Suprapubic skin (tissue), 4 donors: Measurements from ENCODE around the gene CARS2. TPM values are rescaled to one million over a fixed set of nuclear protein-coding genes. Genes with fewer than 3 reads are reported as not detected.

ENCODE experiments used
- DNase-seq, 2 donors: peaks; one replicate each; pipeline ENCODE4 v3.0.0-alpha.2; 2019; ENCODE audit warnings: low spot score in 2 of 2
- H3K27ac ChIP-seq: fragments of 200-600 bp; sonication (generic); one replicate; pipeline ENCODE4 v1.5.1; 2019
- H3K27me3 ChIP-seq: fragments of 200-600 bp; sonication (generic); one replicate; pipeline ENCODE4 v1.5.1; 2019
- H3K36me3 ChIP-seq: fragments of 200-600 bp; sonication (generic); one replicate; pipeline ENCODE4 v1.5.1; 2019
- H3K4me1 ChIP-seq: fragments of 200-600 bp; sonication (generic); one replicate; pipeline ENCODE4 v1.5.1; 2019
- H3K4me3 ChIP-seq: fragments of 200-600 bp; sonication (generic); one replicate; pipeline ENCODE4 v1.5.1; 2019; ENCODE audit warnings: mild to moderate bottlenecking
- H3K9me3 ChIP-seq: fragments of 200-600 bp; sonication (generic); one replicate; pipeline ENCODE4 v1.5.1; 2019
- EP300 ChIP-seq: sonication (generic); formaldehyde crosslinking; IDR thresholded peaks from one replicate; pipeline ENCODE4 v1.6.1; 2017; ENCODE audit warnings: antibody characterized with exemption
- POLR2A ChIP-seq, 2 donors: fragments of 450-650 bp; IDR thresholded peaks; one replicate each; pipeline ENCODE4 v1.6.1; 2017; ENCODE audit warnings: antibody characterized with exemption in 2 of 2, mild to moderate bottlenecking in 2 of 2, moderate library complexity in 2 of 2
- POLR2AphosphoS5 ChIP-seq, 3 donors: sonication (generic); formaldehyde crosslinking; IDR thresholded peaks; one replicate each; pipeline ENCODE4 v1.6.1; 2017; ENCODE audit warnings: antibody characterized with exemption in 3 of 3
- WGBS: methylation state at CpG from one replicate; pipeline ENCODE4 v1.1.5; 2018; 5-methylcytosine and 5-hydroxymethylcytosine counted together
- total RNA-seq, 4 donors: library from RNA; depleted of rRNA; stranded (reverse); fragments of >200 nt; gene quantifications; one replicate each; pipeline ENCODE4 v1.1.0, GENCODE V29; 2016
- TF ChIP-seq, protein P1 (sequence below), 2 donors: fragments of 200-600 bp in 1 of 2; fragments of 450-650 bp in 1 of 2; sonication (generic) in 1 of 2; IDR thresholded peaks; one replicate each; pipeline ENCODE4 v1.5.1; 2016 to 2019; ENCODE audit warnings: antibody characterized with exemption in 2 of 2, mild to moderate bottlenecking in 1 of 2, moderate library complexity in 1 of 2

CARS2 gene
- total RNA-seq, 4 donors from 2014 or later = 35.1 to 130 (median 80.9) TPM

DNA sequence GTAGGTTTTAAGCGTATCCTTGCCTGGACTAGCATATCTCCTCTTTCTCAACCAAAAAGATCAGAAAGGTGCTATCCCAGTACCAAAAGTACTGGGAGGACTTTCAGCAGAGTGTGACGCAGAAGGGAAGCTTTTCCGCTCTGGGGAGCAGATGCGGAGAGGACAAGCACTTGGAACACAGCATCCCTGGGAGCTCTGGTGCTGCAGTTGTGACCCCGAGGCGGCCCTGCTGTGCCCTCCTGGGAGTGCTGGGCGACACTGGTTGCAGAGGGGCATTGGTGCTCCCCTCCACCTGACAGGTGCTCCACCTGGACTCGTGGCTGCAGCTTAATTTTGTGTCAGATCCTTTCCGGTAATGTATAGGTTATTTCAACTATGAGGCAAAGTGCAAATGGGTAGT lies 87.1 kb downstream of the CARS2 start:
- WGBS = 86% methylated on average over 9 of the region's 9 CpGs
- Histone ChIP-seq H3K4me1 (peaks cover 28% of the 10 kb centered on the region), H3K36me3 (peaks cover 13% of the 10 kb centered on the region)

GRCh38 chr13:110618167-110618566 lies 87.7 kb downstream of the CARS2 start:
- no peaks in the 10 kb centered on the region for H3K9me3 ChIP-seq
- DNase-seq = no peak
- H3K27ac ChIP-seq = no peak overlapping the region
- WGBS = 91% methylated on average over 8 of the region's 8 CpGs
- peaks cover 28% of the 10 kb centered on the region for H3K4me1 ChIP-seq
- peaks cover 7% of the 10 kb centered on the region for H3K36me3 ChIP-seq
- H3K27me3 ChIP-seq = no peaks in the 10 kb centered on the region
- TF ChIP-seq EP300 (no peak), POLR2AphosphoS5 (IDR thresholded peaks at IDR 0.05) (no peak), POLR2A (IDR thresholded peaks at IDR 0.05) (no peak)
- TF ChIP-seq, protein P1, sequence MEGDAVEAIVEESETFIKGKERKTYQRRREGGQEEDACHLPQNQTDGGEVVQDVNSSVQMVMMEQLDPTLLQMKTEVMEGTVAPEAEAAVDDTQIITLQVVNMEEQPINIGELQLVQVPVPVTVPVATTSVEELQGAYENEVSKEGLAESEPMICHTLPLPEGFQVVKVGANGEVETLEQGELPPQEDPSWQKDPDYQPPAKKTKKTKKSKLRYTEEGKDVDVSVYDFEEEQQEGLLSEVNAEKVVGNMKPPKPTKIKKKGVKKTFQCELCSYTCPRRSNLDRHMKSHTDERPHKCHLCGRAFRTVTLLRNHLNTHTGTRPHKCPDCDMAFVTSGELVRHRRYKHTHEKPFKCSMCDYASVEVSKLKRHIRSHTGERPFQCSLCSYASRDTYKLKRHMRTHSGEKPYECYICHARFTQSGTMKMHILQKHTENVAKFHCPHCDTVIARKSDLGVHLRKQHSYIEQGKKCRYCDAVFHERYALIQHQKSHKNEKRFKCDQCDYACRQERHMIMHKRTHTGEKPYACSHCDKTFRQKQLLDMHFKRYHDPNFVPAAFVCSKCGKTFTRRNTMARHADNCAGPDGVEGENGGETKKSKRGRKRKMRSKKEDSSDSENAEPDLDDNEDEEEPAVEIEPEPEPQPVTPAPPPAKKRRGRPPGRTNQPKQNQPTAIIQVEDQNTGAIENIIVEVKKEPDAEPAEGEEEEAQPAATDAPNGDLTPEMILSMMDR (IDR thresholded peaks at IDR 0.05) = no peak
- no peak overlapping the region for H3K4me3 ChIP-seq

More for the DNA sequence above, 87.1 kb downstream of the CARS2 start:
- DNase-seq = no peak
- Histone ChIP-seq H3K4me3 (no peak overlapping the region), H3K9me3 (no peaks in the 10 kb centered on the region), H3K27me3 (no peaks in the 10 kb centered on the region), H3K27ac (no peak overlapping the region)
- TF ChIP-seq EP300 (no peak), POLR2A (IDR thresholded peaks at IDR 0.05) (no peak), POLR2AphosphoS5 (IDR thresholded peaks at IDR 0.05) (no peak)
- TF ChIP-seq, protein P1 (IDR thresholded peaks at IDR 0.05) = no peak

- DNase-seq = no peak
- WGBS = 62% methylated on average over 8 of the region's 8 CpGs
- Histone ChIP-seq H3K36me3 (peaks cover under 1% of the 10 kb centered on the region), H3K4me3 (no peak overlapping the region), H3K27ac (peak overlapping the region; percentile 92), H3K9me3 (no peaks in the 10 kb centered on the region), H3K4me1 (peaks cover 28% of the 10 kb centered on the region), H3K27me3 (no peaks in the 10 kb centered on the region)
- TF ChIP-seq POLR2AphosphoS5 (IDR thresholded peaks at IDR 0.05) = no peak
- TF ChIP-seq EP300 = no peak
- no peak for TF ChIP-seq POLR2A (IDR thresholded peaks at IDR 0.05)
- TF ChIP-seq, protein P1 (IDR thresholded peaks at IDR 0.05) = no peak
Measured at GRCh38 chr13:110617321-110618072, 88.4 kb downstream of the CARS2 start.

DNA sequence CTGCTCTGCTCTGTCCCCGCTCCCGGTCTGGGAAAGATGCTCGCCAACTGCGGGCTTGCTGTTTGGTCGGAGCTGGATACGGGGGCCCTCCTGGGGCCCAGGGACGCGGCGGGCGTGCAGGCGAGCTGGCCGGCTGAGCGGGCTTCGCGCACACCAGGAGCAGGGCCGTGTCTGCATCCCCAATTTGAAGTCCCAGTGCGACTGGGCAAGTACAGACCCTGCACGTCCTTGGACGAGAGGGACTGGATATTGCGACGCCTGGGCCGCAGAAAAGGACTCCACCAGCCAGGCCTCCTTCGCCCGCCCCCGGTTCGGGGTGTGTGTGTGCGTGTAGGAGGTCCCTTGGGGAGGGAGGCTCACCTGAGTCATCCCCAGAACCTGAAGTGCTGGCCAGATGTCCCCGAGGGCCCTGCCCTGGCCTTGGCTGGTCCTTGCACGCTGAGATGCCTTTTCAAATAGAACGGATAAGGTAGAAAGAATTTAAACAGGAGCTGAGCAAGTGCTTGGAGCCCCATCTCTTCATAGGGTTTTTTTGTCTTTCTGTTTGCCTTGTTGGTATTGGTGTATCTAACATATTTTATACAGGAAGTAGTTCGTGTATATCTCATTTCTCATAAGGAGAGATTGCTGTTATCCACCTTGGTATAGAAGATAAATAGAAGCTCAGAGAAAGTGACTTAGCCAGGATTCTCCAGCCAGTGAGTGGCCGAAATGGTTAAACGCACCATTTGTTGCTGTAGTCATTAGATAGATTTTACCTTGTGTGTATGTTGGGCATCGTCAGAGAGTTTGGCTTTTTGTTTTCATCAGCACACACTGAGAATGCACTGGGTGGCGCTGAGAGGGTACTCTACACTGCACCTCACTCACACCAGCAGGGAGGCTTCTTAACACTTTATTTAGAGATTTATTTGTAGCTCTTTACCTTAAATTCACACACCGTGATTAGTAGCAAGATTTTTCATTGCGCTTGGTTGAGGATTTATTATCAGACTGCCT lies 89.5 kb downstream of the CARS2 start:
- no peak for DNase-seq
- Histone ChIP-seq H3K9me3 (no peaks in the 10 kb centered on the region), H3K4me1 (peaks cover 28% of the 10 kb centered on the region), H3K27ac (peak overlapping the region; percentile 92), H3K36me3 (no peaks in the 10 kb centered on the region), H3K4me3 (peak overlapping the region; percentile 98), H3K27me3 (no peaks in the 10 kb centered on the region)
- WGBS = 22% methylated on average over 14 of the region's 37 CpGs
- TF ChIP-seq POLR2A (IDR thresholded peaks at IDR 0.05) (no peak), POLR2AphosphoS5 (IDR thresholded peaks at IDR 0.05) (peak in 1 of 3 donors; percentile 58), EP300 (no peak)
- TF ChIP-seq, protein P1 (IDR thresholded peaks at IDR 0.05) = no peak
